Measurements from ENCODE around the gene CFAP47.
"Not testable (repeated sequence)": the region's sequence is repeated elsewhere in the genome, so short reads cannot be mapped to it uniquely, and the experiment has no call there.

The CFAP47 gene

DNA sequence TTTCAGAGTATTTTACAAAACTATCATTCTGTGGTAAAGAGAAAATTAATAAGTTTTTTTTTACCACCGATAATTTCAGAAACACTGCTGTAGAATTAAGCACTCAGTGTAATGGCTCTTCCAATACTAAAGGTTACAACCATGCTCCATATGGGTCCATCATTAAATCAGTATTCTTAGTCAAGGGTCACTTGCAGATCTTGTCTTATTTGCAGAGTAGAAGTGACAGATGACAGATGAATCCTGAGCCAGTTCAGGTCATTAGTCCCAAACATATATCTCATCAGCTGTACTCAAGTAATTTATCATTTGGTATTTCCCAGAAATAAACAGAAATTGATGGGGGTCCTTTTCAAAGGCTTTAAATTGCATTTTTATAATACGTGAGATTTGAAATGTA is 182.9 kb downstream of the CFAP47 start:
- no peak overlapping the region for H3K4me3 Mint-ChIP-seq
- DNase-seq: no peak
- CTCF ChIA-PET: no interaction called here

DNA sequence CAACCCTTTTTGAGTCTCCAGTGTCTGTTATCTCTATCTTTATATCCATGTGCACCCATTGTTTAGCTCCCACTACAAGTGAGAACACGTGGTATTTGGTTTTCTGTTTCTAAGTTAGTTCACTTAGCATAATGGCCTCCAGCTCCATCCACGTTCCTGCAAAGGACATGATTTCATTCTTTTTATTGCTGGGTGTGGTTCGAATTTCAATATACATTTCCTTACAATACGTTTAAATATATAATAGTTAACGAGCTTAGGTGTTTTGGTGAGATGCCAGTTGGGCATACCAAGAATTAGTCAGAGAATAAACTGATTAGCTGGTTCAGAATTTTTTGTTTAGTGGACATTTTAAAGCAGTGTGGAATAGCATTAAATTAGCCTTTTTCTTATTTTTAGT is 196.7 kb downstream of the CFAP47 start:
- Mint-ChIP-seq H3K4me3 (no peak overlapping the region), H3K9me3 (peaks cover 2% of the 10 kb centered on the region), H3K27me3 (no peaks in the 10 kb centered on the region), H3K27ac (no peak overlapping the region), H3K36me3 (no peaks in the 10 kb centered on the region), H3K4me1 (no peaks in the 10 kb centered on the region)
- DNase-seq: no peak
- CTCF ChIA-PET: no interaction called here

More for the DNA sequence above, 182.9 kb downstream of the CFAP47 start:
- Mint-ChIP-seq H3K9me3 (peaks cover 2% of the 10 kb centered on the region), H3K36me3 (no peaks in the 10 kb centered on the region), H3K27ac (no peak overlapping the region), H3K27me3 (no peaks in the 10 kb centered on the region), H3K4me1 (no peaks in the 10 kb centered on the region)

DNA sequence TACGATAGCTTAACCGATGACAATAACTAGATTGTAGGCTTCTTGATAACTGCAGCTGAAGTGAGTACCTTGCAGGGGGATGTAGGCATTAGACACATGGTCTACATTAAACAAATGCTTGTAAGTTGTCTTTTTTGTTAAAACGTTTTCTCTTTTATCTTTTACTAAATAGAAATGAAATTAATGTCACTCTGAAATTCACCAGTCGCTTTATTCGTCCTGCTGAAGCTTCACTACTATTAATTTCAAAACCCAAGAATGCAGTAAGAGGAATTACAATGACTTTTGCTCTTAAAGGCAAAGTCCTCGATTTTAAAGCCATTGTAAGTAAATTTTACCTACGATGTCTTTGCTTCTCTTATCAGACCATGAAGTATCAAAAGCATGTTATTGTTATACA is 239.7 kb downstream of the CFAP47 start:
- H3K9me3 Mint-ChIP-seq: no peaks in the 10 kb centered on the region
- CTCF ChIA-PET: no interaction called here
- no peak overlapping the region for H3K27ac Mint-ChIP-seq
- H3K27me3 Mint-ChIP-seq: no peaks in the 10 kb centered on the region
- no peaks in the 10 kb centered on the region for H3K4me1 Mint-ChIP-seq
- no peaks in the 10 kb centered on the region for H3K36me3 Mint-ChIP-seq
- DNase-seq: no peak
- H3K4me3 Mint-ChIP-seq: no peak overlapping the region

DNA sequence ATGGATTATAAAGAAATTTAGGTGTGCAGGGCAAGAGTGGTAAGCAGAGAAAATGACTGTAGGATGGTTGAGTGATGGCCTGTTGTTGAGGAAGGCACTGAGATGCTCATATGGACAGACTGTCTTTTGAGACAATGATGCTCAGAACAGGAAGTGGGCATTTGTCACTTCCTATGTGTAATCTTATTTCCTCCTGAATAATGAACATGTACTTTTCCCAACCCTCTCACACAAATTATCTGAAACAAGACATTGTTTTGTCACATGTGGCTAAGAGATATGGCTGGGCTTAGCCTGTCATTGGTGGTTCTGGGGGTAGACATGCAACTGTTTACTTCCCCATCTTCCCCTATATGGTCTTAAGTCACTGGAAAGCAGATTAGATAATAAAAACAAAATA is 240.5 kb downstream of the CFAP47 start:
- H3K36me3 Mint-ChIP-seq: no peaks in the 10 kb centered on the region
- no peaks in the 10 kb centered on the region for H3K27me3 Mint-ChIP-seq
- H3K27ac Mint-ChIP-seq: no peak overlapping the region
- H3K4me3 Mint-ChIP-seq: no peak overlapping the region
- no peaks in the 10 kb centered on the region for H3K4me1 Mint-ChIP-seq
- CTCF ChIA-PET: no interaction called here
- no peaks in the 10 kb centered on the region for H3K9me3 Mint-ChIP-seq
- no peak for DNase-seq

DNA sequence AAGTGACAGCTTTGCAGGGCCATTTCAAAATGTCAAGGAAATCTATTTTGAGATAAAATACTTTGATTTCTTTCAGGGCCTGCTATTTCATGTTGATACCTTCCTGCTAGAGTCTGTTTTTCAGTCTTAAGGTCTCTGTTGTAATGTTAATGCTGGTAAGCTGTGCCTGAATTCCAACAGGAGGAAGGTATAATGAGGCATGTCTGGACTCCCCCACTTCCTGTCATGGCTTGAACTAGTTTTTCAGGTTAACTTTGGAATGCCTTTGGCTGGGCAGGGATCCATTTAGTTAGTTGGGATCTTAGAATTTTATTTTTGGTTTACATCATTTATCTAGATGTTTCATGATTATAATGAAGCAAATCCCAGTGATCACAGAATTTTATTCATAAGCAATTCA is 279.0 kb downstream of the CFAP47 start:
- Mint-ChIP-seq H3K4me3 (no peak overlapping the region), H3K4me1 (no peaks in the 10 kb centered on the region), H3K9me3 (no peaks in the 10 kb centered on the region), H3K36me3 (no peaks in the 10 kb centered on the region), H3K27ac (no peak overlapping the region), H3K27me3 (no peaks in the 10 kb centered on the region)
- CTCF ChIA-PET: no interaction called here
- DNase-seq: no peak

GRCh38 chrX:36199928-36200327 is 280.4 kb downstream of the CFAP47 start:
- Mint-ChIP-seq H3K9me3 (no peaks in the 10 kb centered on the region), H3K27me3 (no peaks in the 10 kb centered on the region), H3K27ac (no peak overlapping the region), H3K4me1 (no peaks in the 10 kb centered on the region), H3K36me3 (no peaks in the 10 kb centered on the region), H3K4me3 (no peak overlapping the region)
- no peak for DNase-seq
- CTCF ChIA-PET: no interaction called here

GRCh38 chrX:36214924-36215323 is 295.4 kb downstream of the CFAP47 start:
- no peak for DNase-seq
- Mint-ChIP-seq H3K27me3 (no peaks in the 10 kb centered on the region), H3K9me3 (peaks cover 2% of the 10 kb centered on the region), H3K36me3 (no peaks in the 10 kb centered on the region), H3K4me3 (no peak overlapping the region), H3K4me1 (no peaks in the 10 kb centered on the region), H3K27ac (no peak overlapping the region)
- CTCF ChIA-PET: no interaction called here

GRCh38 chrX:36218801-36219200 is 299.3 kb downstream of the CFAP47 start:
- H3K4me1 Mint-ChIP-seq: no peaks in the 10 kb centered on the region
- no peaks in the 10 kb centered on the region for H3K27me3 Mint-ChIP-seq
- H3K27ac Mint-ChIP-seq: no peak overlapping the region
- CTCF ChIA-PET: no interaction called here
- DNase-seq: no peak
- H3K4me3 Mint-ChIP-seq: no peak overlapping the region
- peaks cover 2% of the 10 kb centered on the region for H3K9me3 Mint-ChIP-seq
- no peaks in the 10 kb centered on the region for H3K36me3 Mint-ChIP-seq

DNA sequence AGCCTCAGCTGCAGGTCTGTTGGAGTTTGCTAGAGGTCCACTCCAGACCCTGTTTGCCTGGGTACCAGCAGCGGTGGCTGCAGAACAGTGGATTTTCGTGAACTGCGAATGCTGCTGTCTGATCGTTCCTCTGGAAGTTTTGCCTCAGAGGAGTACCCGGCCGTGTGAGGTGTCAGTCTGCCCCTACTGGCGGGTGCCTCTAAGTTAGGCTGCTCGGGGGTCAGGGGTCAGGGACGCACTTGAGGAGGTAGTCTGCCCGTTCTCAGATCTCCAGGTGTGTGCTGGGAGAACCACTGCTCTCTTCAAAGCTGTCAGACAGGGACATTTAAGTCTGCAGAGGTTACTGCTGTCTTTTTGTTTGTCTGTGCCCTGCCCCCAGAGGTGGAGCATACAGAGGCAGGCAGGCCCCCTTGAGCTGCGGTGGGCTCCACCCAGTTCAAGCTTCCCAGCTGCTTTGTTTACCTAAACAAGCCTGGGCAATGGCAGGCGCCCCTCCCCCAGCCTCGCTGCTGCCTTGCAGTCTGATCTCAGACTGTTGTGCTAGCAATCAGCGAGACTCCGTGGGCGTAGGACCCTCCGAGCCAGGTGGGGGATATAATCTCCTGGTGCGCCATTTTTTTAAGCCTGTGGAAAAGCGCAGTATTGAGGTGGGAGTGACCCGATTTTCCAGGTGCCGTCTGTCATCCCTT is 315.4 kb downstream of the CFAP47 start:
- H3K27ac Mint-ChIP-seq, CTCF ChIA-PET, DNase-seq, H3K36me3 Mint-ChIP-seq, H3K4me3 Mint-ChIP-seq, H3K9me3 Mint-ChIP-seq, H3K27me3 Mint-ChIP-seq, H3K4me1 Mint-ChIP-seq: not testable (repeated sequence)

DNA sequence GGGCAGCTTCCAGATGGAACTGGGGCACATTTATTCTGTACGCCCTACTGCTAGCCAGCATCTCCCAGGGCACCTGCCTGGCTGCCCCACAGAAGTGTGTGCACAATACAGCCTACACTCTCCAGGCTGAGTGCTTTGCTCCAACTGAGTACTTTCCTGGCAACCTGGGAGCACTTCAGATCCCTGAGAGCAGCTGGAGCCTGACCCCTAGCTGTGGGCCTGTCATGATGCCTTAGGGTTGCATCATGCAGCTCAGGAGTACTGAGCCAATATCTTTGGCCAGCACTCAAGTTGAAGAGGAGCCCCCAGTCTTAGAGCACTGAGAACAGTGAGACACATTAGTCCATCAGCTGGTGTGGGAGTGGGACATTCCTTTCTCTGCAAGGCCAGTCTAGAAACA is 321.9 kb downstream of the CFAP47 start:
- H3K27ac Mint-ChIP-seq: no peak overlapping the region
- CTCF ChIA-PET: no interaction called here

GRCh38 chrX:36266155-36266554 is 346.6 kb downstream of the CFAP47 start:
- H3K4me3 Mint-ChIP-seq: no peak overlapping the region
- CTCF ChIA-PET: no interaction called here
- H3K9me3 Mint-ChIP-seq: peaks cover 5% of the 10 kb centered on the region
- no peak for DNase-seq
- H3K27me3 Mint-ChIP-seq: no peaks in the 10 kb centered on the region
- no peaks in the 10 kb centered on the region for H3K36me3 Mint-ChIP-seq
- H3K27ac Mint-ChIP-seq: no peak overlapping the region
- no peaks in the 10 kb centered on the region for H3K4me1 Mint-ChIP-seq

More for the DNA sequence above, 321.9 kb downstream of the CFAP47 start:
- no peaks in the 10 kb centered on the region for H3K4me1 Mint-ChIP-seq
- no peak overlapping the region for H3K4me3 Mint-ChIP-seq
- no peaks in the 10 kb centered on the region for H3K36me3 Mint-ChIP-seq
- H3K27me3 Mint-ChIP-seq: no peaks in the 10 kb centered on the region
- no peak for DNase-seq
- no peaks in the 10 kb centered on the region for H3K9me3 Mint-ChIP-seq

DNA sequence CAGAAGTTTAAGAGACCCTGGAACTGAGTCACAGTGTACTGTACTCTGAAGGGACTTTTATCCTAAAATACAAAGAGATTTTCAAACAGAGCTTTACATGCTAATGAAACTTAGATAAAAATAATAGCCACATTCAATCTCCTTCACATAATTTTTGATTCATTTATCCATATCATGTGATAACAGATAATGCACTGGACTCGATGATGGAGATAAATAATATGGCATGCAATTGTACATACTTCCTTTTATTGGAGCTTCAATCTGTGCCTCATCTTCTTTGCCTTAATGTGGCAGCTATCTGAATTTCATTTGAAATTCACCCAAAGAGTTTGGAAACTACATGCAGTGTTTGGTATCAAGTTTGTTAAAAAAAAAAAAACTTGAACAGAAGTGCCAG is 390.6 kb downstream of the CFAP47 start:
- DNase-seq: no peak

DNA sequence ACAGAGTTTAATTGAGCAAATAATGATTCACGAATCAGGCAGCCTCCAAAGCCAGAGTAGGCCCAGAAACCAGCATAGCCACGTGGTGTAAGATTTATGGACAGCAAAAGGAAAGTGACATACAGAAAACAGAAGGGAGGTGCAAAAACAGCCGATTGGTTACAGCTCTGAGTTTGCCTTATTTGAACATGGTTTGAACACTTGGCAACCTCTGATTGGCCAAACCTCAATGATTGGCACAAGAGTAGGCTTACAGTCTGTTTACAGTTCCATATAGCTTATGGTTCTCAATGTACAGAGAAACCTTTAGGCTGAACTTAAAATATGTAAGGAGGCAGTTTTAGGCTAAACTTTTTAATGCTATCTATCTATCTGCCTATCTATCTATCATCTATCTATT is 394.8 kb downstream of the CFAP47 start:
- H3K27me3 Mint-ChIP-seq: no peaks in the 10 kb centered on the region

More for the DNA sequence above, 390.6 kb downstream of the CFAP47 start:
- Mint-ChIP-seq H3K9me3 (no peaks in the 10 kb centered on the region), H3K36me3 (no peaks in the 10 kb centered on the region), H3K27ac (no peak overlapping the region), H3K4me1 (no peaks in the 10 kb centered on the region), H3K27me3 (no peaks in the 10 kb centered on the region), H3K4me3 (no peak overlapping the region)
- CTCF ChIA-PET: no interaction called here

GRCh38 chrX:36334572-36334971 is 415.0 kb downstream of the CFAP47 start:
- Mint-ChIP-seq H3K9me3 (peaks cover 3% of the 10 kb centered on the region), H3K27me3 (no peaks in the 10 kb centered on the region), H3K4me3 (no peak overlapping the region), H3K27ac (no peak overlapping the region), H3K4me1 (no peaks in the 10 kb centered on the region), H3K36me3 (no peaks in the 10 kb centered on the region)
- DNase-seq: no peak
- CTCF ChIA-PET: no interaction called here

More for the DNA sequence above, 394.8 kb downstream of the CFAP47 start:
- Mint-ChIP-seq H3K4me3 (no peak overlapping the region), H3K27ac (no peak overlapping the region), H3K4me1 (no peaks in the 10 kb centered on the region), H3K36me3 (no peaks in the 10 kb centered on the region), H3K9me3 (no peaks in the 10 kb centered on the region)
- no peak for DNase-seq
- CTCF ChIA-PET: no interaction called here

DNA sequence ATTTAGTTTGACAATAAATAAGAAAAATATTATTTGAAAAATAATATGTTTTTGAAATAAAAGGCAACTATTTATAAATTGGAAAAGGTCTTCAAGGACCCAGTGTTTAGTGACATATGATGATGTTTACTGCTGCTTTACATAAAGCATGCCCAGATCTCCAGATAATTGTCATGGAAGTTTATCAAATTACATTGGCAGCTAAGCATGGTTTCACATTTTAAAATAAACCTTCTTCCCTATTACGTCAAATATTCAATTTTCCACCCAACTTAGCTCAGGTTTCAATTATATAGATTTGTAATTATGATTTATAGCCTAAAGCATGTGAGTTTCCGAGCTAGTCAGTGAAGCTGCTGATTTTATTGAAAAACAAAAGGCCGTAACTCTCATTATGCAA is 417.2 kb downstream of the CFAP47 start:
- CTCF ChIA-PET: no interaction called here
- Mint-ChIP-seq H3K9me3 (peaks cover 3% of the 10 kb centered on the region), H3K27me3 (no peaks in the 10 kb centered on the region)

GRCh38 chrX:36344301-36344700 is 424.8 kb downstream of the CFAP47 start:
- Mint-ChIP-seq H3K9me3 (no peaks in the 10 kb centered on the region), H3K4me3 (no peak overlapping the region), H3K27me3 (no peaks in the 10 kb centered on the region), H3K36me3 (no peaks in the 10 kb centered on the region), H3K27ac (no peak overlapping the region), H3K4me1 (no peaks in the 10 kb centered on the region)
- DNase-seq: no peak
- CTCF ChIA-PET: no interaction called here

More for the DNA sequence above, 417.2 kb downstream of the CFAP47 start:
- Mint-ChIP-seq H3K36me3 (no peaks in the 10 kb centered on the region), H3K4me3 (no peak overlapping the region), H3K27ac (no peak overlapping the region), H3K4me1 (no peaks in the 10 kb centered on the region)
- DNase-seq: no peak

Data from activated naive CD4-positive, alpha-beta T cell treated with anti-CD3 and anti-CD28 coated beads, Interleukin-2, amount 10 ng/mL, durations not matched to agents 7 days and 5 days (primary cell).